T-helper 2 cell treated with Interferon-gamma antibody and Interleukin-4, amounts not matched to agents 5 μg/mL and 100 μg/mL, for 36 hours (primary cell): ENCODE measurements around the gene NEK4.

Experiments used
- DNase-seq: peaks from one replicate; pipeline ENCODE4 v3.0.0; 2021; ENCODE audit warnings: low spot score
- H3K27ac Mint-ChIP-seq: one replicate; pipeline ENCODE4 v1.8.0; 2021; ENCODE audit warnings: mild to moderate bottlenecking, mixed read lengths
- H3K27me3 Mint-ChIP-seq: one replicate; pipeline ENCODE4 v1.8.0; 2021; ENCODE audit warnings: low read depth, mixed read lengths
- H3K36me3 Mint-ChIP-seq: one replicate; pipeline ENCODE4 v1.8.0; 2021; ENCODE audit warnings: low read depth, mixed read lengths
- H3K4me1 Mint-ChIP-seq: one replicate; pipeline ENCODE4 v1.8.0; 2021; ENCODE audit warnings: low read depth, mixed read lengths
- H3K4me3 Mint-ChIP-seq: one replicate; pipeline ENCODE4 v1.8.0; 2022; ENCODE audit warnings: mild to moderate bottlenecking, moderate library complexity, mixed read lengths
- H3K9me3 Mint-ChIP-seq: one replicate; pipeline ENCODE4 v1.8.0; 2021; ENCODE audit warnings: mixed read lengths

The NEK4 gene

GRCh38 chr3:52770496-52771333 lies at the start of gene NEK4:
Gene NEK4 (minus strand): TSS chr3:52770940. CDS start chr3:52770746, 194 bp downstream.
- Mint-ChIP-seq H3K4me3 (peak within 1 kb of the TSS; percentile 87), H3K27me3 (no peaks in the 10 kb centered on the region), H3K36me3 (peaks cover 6% of the 10 kb centered on the region), H3K4me1 (peaks cover 21% of the 10 kb centered on the region), H3K27ac (peak within 1 kb of the TSS; percentile 95), H3K9me3 (no peaks in the 10 kb centered on the region)
- DNase-seq: peak; percentile 90

- Mint-ChIP-seq H3K27ac (no peak overlapping the region), H3K4me1 (no peaks in the 10 kb centered on the region), H3K36me3 (no peaks in the 10 kb centered on the region), H3K27me3 (no peaks in the 10 kb centered on the region), H3K4me3 (no peak overlapping the region), H3K9me3 (no peaks in the 10 kb centered on the region)
- DNase-seq: no peak
These were observed 49.2 kb upstream of the NEK4 start for GRCh38 chr3:52819936-52820335.

- Mint-ChIP-seq H3K4me1 (no peaks in the 10 kb centered on the region), H3K27me3 (no peaks in the 10 kb centered on the region), H3K4me3 (no peak overlapping the region), H3K27ac (no peak overlapping the region), H3K9me3 (no peaks in the 10 kb centered on the region), H3K36me3 (no peaks in the 10 kb centered on the region)
- DNase-seq: no peak
These were observed 47.1 kb upstream of the NEK4 start for GRCh38 chr3:52817860-52818259.

- no peak for DNase-seq
- no peaks in the 10 kb centered on the region for H3K4me1 Mint-ChIP-seq
- no peaks in the 10 kb centered on the region for H3K9me3 Mint-ChIP-seq
- no peaks in the 10 kb centered on the region for H3K36me3 Mint-ChIP-seq
- no peaks in the 10 kb centered on the region for H3K27me3 Mint-ChIP-seq
- H3K27ac Mint-ChIP-seq: no peak overlapping the region
- H3K4me3 Mint-ChIP-seq: no peak overlapping the region
These were observed 46.5 kb upstream of the NEK4 start for GRCh38 chr3:52817221-52817620.

- Mint-ChIP-seq H3K27me3 (no peaks in the 10 kb centered on the region), H3K9me3 (no peaks in the 10 kb centered on the region), H3K4me3 (no peak overlapping the region), H3K27ac (no peak overlapping the region), H3K36me3 (no peaks in the 10 kb centered on the region), H3K4me1 (no peaks in the 10 kb centered on the region)
- DNase-seq: no peak
These were observed 45.9 kb upstream of the NEK4 start for GRCh38 chr3:52816654-52817053.

GRCh38 chr3:52816199-52816598 lies 45.5 kb upstream of the NEK4 start:
- Mint-ChIP-seq H3K27ac (no peak overlapping the region), H3K4me1 (no peaks in the 10 kb centered on the region), H3K27me3 (no peaks in the 10 kb centered on the region), H3K36me3 (no peaks in the 10 kb centered on the region), H3K9me3 (no peaks in the 10 kb centered on the region), H3K4me3 (no peak overlapping the region)
- DNase-seq: no peak

GRCh38 chr3:52813810-52814209 lies 43.1 kb upstream of the NEK4 start:
- H3K27me3 Mint-ChIP-seq: no peaks in the 10 kb centered on the region
- no peak for DNase-seq

GRCh38 chr3:52811452-52812011 lies 40.8 kb upstream of the NEK4 start:
- Mint-ChIP-seq H3K4me3 (no peak overlapping the region), H3K27ac (no peak overlapping the region), H3K36me3 (no peaks in the 10 kb centered on the region), H3K4me1 (peaks cover 4% of the 10 kb centered on the region), H3K9me3 (no peaks in the 10 kb centered on the region), H3K27me3 (no peaks in the 10 kb centered on the region)
- DNase-seq: no peak

More at GRCh38 chr3:52813810-52814209, 43.1 kb upstream of the NEK4 start:
- no peak overlapping the region for H3K4me3 Mint-ChIP-seq
- H3K9me3 Mint-ChIP-seq: no peaks in the 10 kb centered on the region
- H3K36me3 Mint-ChIP-seq: no peaks in the 10 kb centered on the region
- no peak overlapping the region for H3K27ac Mint-ChIP-seq
- peaks cover 4% of the 10 kb centered on the region for H3K4me1 Mint-ChIP-seq

GRCh38 chr3:52810923-52811322 lies 40.2 kb upstream of the NEK4 start:
- H3K36me3 Mint-ChIP-seq: no peaks in the 10 kb centered on the region
- no peaks in the 10 kb centered on the region for H3K27me3 Mint-ChIP-seq
- H3K4me3 Mint-ChIP-seq: no peak overlapping the region
- H3K4me1 Mint-ChIP-seq: peaks cover 4% of the 10 kb centered on the region
- no peak overlapping the region for H3K27ac Mint-ChIP-seq
- no peak for DNase-seq
- no peaks in the 10 kb centered on the region for H3K9me3 Mint-ChIP-seq

GRCh38 chr3:52809662-52810377 lies 39.1 kb upstream of the NEK4 start:
- H3K4me1 Mint-ChIP-seq: peaks cover 4% of the 10 kb centered on the region
- no peak overlapping the region for H3K4me3 Mint-ChIP-seq
- H3K27me3 Mint-ChIP-seq: no peaks in the 10 kb centered on the region
- H3K27ac Mint-ChIP-seq: no peak overlapping the region
- H3K36me3 Mint-ChIP-seq: no peaks in the 10 kb centered on the region
- H3K9me3 Mint-ChIP-seq: no peaks in the 10 kb centered on the region
- no peak for DNase-seq

- DNase-seq: no peak
- H3K9me3 Mint-ChIP-seq: no peaks in the 10 kb centered on the region
- no peaks in the 10 kb centered on the region for H3K36me3 Mint-ChIP-seq
- no peak overlapping the region for H3K27ac Mint-ChIP-seq
- H3K4me1 Mint-ChIP-seq: peaks cover 4% of the 10 kb centered on the region
- no peaks in the 10 kb centered on the region for H3K27me3 Mint-ChIP-seq
- no peak overlapping the region for H3K4me3 Mint-ChIP-seq
These were observed 38.4 kb upstream of the NEK4 start for GRCh38 chr3:52809149-52809548.

GRCh38 chr3:52805270-52806039 lies 34.7 kb upstream of the NEK4 start:
- Mint-ChIP-seq H3K36me3 (no peaks in the 10 kb centered on the region), H3K4me3 (no peak overlapping the region), H3K27ac (no peak overlapping the region), H3K4me1 (peaks cover 4% of the 10 kb centered on the region), H3K27me3 (no peaks in the 10 kb centered on the region), H3K9me3 (no peaks in the 10 kb centered on the region)
- no peak for DNase-seq

- no peak overlapping the region for H3K27ac Mint-ChIP-seq
- DNase-seq: no peak
- no peaks in the 10 kb centered on the region for H3K4me1 Mint-ChIP-seq
- no peaks in the 10 kb centered on the region for H3K27me3 Mint-ChIP-seq
- H3K4me3 Mint-ChIP-seq: no peak overlapping the region
- H3K36me3 Mint-ChIP-seq: no peaks in the 10 kb centered on the region
- H3K9me3 Mint-ChIP-seq: no peaks in the 10 kb centered on the region
These were observed 31.1 kb upstream of the NEK4 start for GRCh38 chr3:52801839-52802238.

GRCh38 chr3:52800079-52800478 lies 29.3 kb upstream of the NEK4 start:
- Mint-ChIP-seq H3K27ac (no peak overlapping the region), H3K9me3 (no peaks in the 10 kb centered on the region), H3K4me3 (no peak overlapping the region), H3K4me1 (no peaks in the 10 kb centered on the region), H3K27me3 (no peaks in the 10 kb centered on the region), H3K36me3 (no peaks in the 10 kb centered on the region)
- no peak for DNase-seq
